ENCODE results near the gene CHP1. TPM values are rescaled to one million over a fixed set of nuclear protein-coding genes. Genes with fewer than 3 reads are reported as not detected.
A peak's percentile ranks its signal among the peaks of the same experiment; 100 is the strongest.
"Not testable (repeated sequence)": the region's sequence is repeated elsewhere in the genome, so short reads cannot be mapped to it uniquely, and the experiment has no call there.

The CHP1 gene
- total RNA-seq, 1 donor from 2014 or later, result 290 TPM

- peak; percentile 45 for DNase-seq (ENCODE audit: low spot score)
Observed at GRCh38 chr15:41256577-41257038, 25.5 kb downstream of the CHP1 start.

- DNase-seq (ENCODE audit: low spot score), result peak; percentile 35
Observed at GRCh38 chr15:41258750-41259471, 27.8 kb downstream of the CHP1 start.

GRCh38 chr15:41259546-41260189 lies 28.6 kb downstream of the CHP1 start:
- DNase-seq (ENCODE audit: low spot score), result no peak

GRCh38 chr15:41260924-41261323 lies 29.9 kb downstream of the CHP1 start:
- not testable (repeated sequence) for DNase-seq (ENCODE audit: low spot score)

- DNase-seq (ENCODE audit: low spot score), result no peak
Observed at GRCh38 chr15:41262571-41262970, 31.5 kb downstream of the CHP1 start.

- DNase-seq (ENCODE audit: low spot score), result no peak
Observed at GRCh38 chr15:41263891-41264351, 32.9 kb downstream of the CHP1 start.

GRCh38 chr15:41269887-41270286 lies 38.8 kb downstream of the CHP1 start:
- DNase-seq (ENCODE audit: low spot score), result no peak

- DNase-seq (ENCODE audit: low spot score), result no peak
Observed at GRCh38 chr15:41276831-41277230, 45.8 kb downstream of the CHP1 start.

GRCh38 chr15:41278319-41278718 lies 47.3 kb downstream of the CHP1 start:
- DNase-seq (ENCODE audit: low spot score), result no peak

GRCh38 chr15:41279535-41280283 lies 48.6 kb downstream of the CHP1 start:
- DNase-seq (ENCODE audit: low spot score), result no peak

- no peak for DNase-seq (ENCODE audit: low spot score)
Observed at GRCh38 chr15:41281236-41281635, 50.2 kb downstream of the CHP1 start.

GRCh38 chr15:41282436-41282835 lies 51.4 kb downstream of the CHP1 start:
- DNase-seq (ENCODE audit: low spot score), result not testable (repeated sequence)

GRCh38 chr15:41282980-41283652 lies 52.0 kb downstream of the CHP1 start:
- not testable (repeated sequence) for DNase-seq (ENCODE audit: low spot score)

- peak; percentile 99 for DNase-seq (ENCODE audit: low spot score)
Observed at GRCh38 chr15:41283653-41284426, 52.8 kb downstream of the CHP1 start.

- no peak for DNase-seq (ENCODE audit: low spot score)
Observed at GRCh38 chr15:41284427-41285177, 53.5 kb downstream of the CHP1 start.

GRCh38 chr15:41285285-41285684 lies 54.2 kb downstream of the CHP1 start:
- no peak for DNase-seq (ENCODE audit: low spot score)

GRCh38 chr15:41286665-41287333 lies 55.7 kb downstream of the CHP1 start:
- DNase-seq (ENCODE audit: low spot score), result no peak

- no peak for DNase-seq (ENCODE audit: low spot score)
Observed at GRCh38 chr15:41288464-41288863, 57.4 kb downstream of the CHP1 start.

- DNase-seq (ENCODE audit: low spot score), result no peak
Observed at GRCh38 chr15:41289953-41290352, 58.9 kb downstream of the CHP1 start.

All from mucosa of gallbladder (tissue), 1 donor.